ENCODE results near the gene FAM227A.

GRCh38 chr22:38610234-38610633 is 46.0 kb downstream of the FAM227A start:
- TF ChIP-seq CTCF (IDR thresholded peaks at IDR 0.05) (no peak), POLR2A (IDR thresholded peaks at IDR 0.05) (no peak)
